A549 treated with CORT108297 at 1 μM for 4 hours (cell line): ENCODE results near the gene PPP1R13B. TPM values are rescaled to one million over a fixed set of nuclear protein-coding genes. Genes with fewer than 3 reads are reported as not detected.

Experiments
- total RNA-seq: library from RNA; stranded (reverse); fragments of 200-300 nt; extraction: Qiagen RNA extraction; gene quantifications from 5 replicates; pipeline ENCODE4 v1.2.3, GENCODE V29; 2022

Gene PPP1R13B
- 5.0 to 5.9 TPM (median 5.3 TPM) in 5 replicates for total RNA-seq

GRCh38 chr14:103847451-103848174, at the start of gene PPP1R13B:
TSS of gene PPP1R13B (minus strand) at chr14:103847575. CDS start at chr14:103847307, 268 bp downstream.

DNA sequence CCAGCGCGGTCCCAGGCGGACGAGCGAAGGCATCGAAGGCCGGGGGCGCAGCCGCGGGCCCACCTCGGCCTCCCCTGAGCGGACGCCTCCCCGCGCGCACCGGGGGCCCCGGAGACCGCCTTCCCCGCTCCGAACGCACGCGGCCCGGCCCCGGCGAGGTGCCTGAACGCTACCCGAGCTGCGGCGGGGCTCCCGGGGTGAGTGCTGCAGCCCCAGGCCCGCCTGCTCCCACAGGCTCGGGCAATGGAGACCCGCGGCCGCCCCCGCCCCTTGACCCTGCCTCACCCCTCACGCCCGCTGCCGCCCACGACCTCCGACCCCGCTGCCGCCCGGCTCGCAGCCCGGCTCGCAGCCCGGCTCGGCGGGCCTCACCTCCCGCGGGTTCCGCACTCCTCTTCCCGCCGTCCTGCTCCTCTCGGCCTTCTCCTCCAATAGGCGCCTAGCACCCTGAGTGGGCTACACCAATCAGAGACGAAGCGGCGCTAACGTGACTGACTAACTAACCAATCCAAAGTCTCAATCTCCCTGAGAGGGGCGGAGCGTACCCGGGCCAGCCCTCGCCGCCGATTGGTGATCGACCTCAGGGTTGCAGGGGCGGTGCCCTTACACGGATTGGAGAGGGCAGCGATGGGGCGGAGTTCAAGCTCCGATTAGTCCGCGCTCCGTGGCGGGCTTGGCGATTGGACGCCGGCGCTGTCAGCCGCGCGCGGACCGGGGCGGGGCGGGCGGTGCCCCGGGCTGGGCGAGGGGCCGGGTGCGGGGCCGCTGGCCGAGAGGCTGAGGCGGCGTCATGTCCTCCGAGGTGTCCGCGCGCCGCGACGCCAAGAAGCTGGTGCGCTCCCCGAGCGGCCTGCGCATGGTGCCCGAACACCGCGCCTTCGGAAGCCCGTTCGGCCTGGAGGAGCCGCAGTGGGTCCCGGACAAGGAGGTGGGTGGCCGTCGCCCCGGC, 132.0 kb downstream of the PPP1R13B start, which contains the start of the genes XRCC3 and ZFYVE21:
TSS of gene XRCC3 (minus strand) at position 400 of the 949 bp plus-strand sequence. CDS start 4,364 bp downstream, outside the sequence.
TSS of gene ZFYVE21 (plus strand) at position 759 of the 949 bp plus-strand sequence. CDS start at position 791, 32 bp downstream.

Other genes with a start within 250 kb of the PPP1R13B start
- 90.6 to 121 TPM (median 102 TPM) in 5 replicates for gene KLC1, start 218.4 kb downstream of the PPP1R13B start, total RNA-seq
- gene XRCC3, start 132.1 kb downstream of the PPP1R13B start, total RNA-seq = 28.4 to 33.0 TPM (median 29.8 TPM) in 5 replicates
- gene ZFYVE21, start 131.8 kb downstream of the PPP1R13B start, total RNA-seq = 33.3 to 44.8 TPM (median 37.8 TPM) in 5 replicates
- gene TDRD9, start 80.9 kb upstream of the PPP1R13B start, total RNA-seq = not detected in 5 replicates
- not detected in 5 replicates for gene RD3L, start 95.0 kb upstream of the PPP1R13B start, total RNA-seq
- gene ASPG, start 238.1 kb upstream of the PPP1R13B start, total RNA-seq = 0.03 to 0.06 TPM (median 0.05 TPM) in 3 of 5 replicates, not detected in the others